HG03342 (cell line): Measurements from ENCODE around the gene TWIST2.

Experiments
- ATAC-seq: cut with Tn5 transposase; IDR thresholded peaks from one replicate; pipeline ENCODE4 v1.9.1; 2021; ENCODE audit warnings: mild to moderate bottlenecking, moderate library complexity; ENCODE audit not compliant: unreplicated experiment

TWIST2 gene

GRCh38 chr2:238847841-238848690 lies at the start of gene TWIST2:
TSS of gene TWIST2 (plus strand) at chr2:238848085. CDS start at chr2:238848216, 131 bp downstream.
- ATAC-seq = no peak

DNA sequence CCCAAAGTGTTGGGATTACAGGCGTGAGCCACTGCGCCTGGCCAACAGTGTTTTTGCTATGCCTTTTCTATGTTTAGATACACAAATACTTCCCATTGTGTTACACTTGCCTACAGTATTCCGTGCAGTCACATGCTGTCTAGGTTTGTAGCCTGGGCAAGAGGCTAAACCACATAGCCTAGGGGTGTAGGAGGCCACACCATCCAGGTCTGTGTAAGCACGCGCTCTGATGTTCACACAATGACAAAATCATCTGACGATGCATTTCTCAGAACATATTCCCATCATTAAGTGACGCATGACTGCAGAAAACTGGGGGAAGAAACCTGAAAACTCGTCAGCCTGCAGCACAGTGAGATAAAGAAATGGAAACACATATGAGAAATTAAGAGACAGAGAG lies 46.1 kb upstream of the TWIST2 start:
- no peak for ATAC-seq

DNA sequence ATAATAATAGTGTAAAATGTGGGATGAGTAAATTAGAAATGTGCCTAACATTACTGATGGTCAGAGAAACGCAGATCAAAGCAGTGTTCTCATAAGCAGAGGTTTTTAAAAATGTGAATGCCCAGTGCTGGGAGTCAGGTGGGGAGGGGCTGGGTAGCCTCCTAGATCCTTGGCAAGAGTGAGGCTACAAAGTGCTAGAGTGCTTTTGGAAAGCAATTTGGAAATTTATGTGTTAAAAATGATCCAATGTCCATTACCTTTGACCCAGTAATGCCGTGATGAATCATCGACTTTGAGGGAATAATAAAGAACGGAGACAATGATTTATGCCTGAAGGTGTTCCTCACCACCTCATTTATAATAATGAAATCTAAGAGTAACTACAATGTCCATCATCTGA lies 44.9 kb upstream of the TWIST2 start:
- no peak for ATAC-seq

DNA sequence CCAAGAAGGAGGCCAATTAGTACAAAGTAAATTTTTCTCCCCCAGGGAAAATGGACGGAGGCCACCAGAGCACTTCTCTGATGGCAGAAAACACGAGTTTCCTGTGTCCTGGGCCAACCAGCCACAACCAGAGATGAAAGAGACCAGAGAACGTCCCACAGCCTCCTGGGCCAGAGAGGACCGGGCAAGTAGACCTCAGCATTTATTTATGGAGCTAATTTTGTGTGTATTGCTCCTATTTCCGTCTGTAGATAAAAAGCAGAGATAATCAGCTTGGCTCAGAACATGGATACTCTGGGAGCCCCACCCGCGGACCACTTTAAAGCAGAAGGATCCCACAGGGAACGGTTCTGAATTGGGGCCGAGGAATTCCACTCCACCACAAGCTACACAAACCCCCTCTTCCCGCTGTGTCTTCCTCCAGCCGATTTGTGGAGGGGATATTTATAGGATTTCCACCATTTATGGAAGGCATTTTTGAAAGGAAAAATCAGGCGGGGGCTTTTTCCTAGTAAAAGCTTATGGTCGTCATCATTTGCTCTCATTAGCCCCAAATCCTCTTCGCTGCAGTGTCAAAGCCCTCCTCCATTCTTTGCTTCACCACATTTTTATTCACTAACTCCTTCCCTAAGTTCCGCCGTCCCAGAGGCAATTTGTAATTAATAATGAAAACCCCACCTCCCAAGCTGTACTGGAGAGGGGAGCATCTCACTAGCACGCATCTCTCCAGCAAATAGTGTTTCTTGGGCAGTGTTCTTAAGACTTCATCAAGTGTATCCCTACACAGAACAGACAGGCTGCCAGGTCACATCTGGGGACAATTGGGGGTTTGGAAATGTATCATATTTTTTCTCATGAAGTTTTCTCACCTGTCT lies 43.7 kb upstream of the TWIST2 start:
- no peak for ATAC-seq

DNA sequence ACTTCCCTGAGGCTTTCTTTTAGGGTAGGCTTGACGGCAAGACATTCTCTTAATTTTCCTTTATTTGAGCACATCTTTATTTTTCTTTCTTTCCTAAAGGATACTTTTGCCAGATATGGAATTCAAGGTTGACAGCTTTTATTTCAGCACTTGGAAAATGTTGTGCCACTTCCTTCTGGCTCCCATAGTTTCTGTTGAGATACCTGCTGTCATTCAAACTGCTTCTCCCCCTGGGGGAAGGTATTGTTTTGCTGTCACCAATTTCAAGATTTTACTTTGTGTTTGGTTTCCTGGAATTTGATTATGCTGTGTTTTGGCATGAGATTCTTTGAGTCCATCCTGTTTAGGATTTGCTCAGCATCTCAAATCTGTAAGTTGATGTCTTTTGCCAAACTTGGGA lies 39.1 kb upstream of the TWIST2 start:
- no peak for ATAC-seq

GRCh38 chr2:238810321-238810720 lies 37.6 kb upstream of the TWIST2 start:
- no peak for ATAC-seq

GRCh38 chr2:238811293-238811692 lies 36.6 kb upstream of the TWIST2 start:
- ATAC-seq = no peak

DNA sequence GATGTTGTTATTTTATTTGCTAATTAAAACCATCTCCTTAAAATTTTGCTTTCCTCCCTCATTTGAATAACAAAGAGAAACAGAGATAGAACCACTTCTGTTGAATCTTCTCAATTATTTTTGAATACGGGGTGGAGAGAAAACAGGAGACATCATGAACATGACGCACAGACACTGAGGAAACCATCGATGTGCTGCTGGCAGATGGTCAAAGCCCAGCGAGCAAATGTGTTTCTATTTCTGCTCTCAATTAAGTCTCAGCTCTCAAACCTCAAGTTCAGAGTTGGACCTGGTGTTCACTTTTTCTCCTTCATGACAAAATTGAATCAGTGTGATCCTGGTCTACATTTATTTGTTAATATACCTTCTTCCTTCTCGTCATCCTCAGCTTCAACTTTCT lies 36.1 kb upstream of the TWIST2 start:
- no peak for ATAC-seq

DNA sequence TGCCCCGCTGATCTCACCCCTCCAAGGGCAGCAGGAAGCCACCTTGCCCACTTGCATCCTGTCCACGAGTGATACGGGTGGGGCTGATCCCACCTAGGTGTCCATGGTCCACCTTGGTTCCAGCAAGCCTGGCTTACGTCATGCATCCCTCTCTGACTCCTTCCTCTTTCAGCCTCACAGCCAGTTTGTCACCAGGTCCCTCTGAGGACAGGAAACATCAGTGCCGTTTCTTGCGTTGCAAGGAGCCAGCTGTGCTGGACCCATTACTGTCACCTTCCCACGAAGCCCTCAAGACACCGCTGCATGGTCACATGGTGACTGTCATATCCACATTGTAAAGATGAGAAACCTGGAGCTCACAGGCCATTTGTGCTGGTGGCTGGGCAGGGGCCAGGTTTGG lies 34.8 kb upstream of the TWIST2 start:
- no peak for ATAC-seq

DNA sequence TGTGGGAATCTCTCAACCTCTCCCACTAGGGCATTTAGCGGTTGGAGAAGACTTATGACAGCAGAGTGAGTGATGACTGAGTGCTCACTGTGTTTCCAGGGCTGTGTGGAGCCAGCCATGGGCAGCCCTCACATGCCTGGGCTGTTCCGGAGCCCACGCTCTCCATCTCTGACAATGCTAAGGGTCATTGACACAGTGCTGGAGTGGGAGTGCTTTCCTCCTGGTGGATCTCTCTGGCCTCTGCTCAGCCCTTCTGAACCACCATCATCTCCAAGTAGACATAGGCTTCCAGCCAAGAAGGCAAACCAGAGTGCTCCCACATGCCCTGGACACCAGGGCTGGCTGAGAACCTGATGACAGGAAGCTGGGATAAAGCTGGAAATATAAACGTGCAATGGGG lies 33.1 kb upstream of the TWIST2 start:
- no peak for ATAC-seq

- ATAC-seq = no peak
These were observed 31.6 kb upstream of the TWIST2 start for GRCh38 chr2:238816291-238816690.

DNA sequence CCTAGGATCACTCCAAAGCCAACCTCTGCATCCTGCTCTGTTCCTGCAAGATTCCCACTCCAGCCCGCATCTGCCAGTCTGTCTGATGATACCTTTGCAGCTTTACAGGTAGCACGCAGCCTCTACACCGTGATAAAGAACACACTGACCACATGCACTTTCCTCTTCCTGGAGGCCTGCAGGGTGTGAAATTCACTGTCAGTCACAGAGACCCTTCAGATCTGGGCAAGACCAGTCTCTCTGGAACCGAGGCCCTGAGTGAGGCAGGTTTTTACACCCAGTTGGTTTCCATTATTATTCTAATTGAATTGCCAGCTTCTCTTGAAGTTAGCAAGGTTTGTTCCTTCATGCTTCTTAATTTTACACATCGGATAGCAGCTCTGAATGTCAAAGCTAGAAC lies 30.5 kb upstream of the TWIST2 start:
- ATAC-seq = no peak

DNA sequence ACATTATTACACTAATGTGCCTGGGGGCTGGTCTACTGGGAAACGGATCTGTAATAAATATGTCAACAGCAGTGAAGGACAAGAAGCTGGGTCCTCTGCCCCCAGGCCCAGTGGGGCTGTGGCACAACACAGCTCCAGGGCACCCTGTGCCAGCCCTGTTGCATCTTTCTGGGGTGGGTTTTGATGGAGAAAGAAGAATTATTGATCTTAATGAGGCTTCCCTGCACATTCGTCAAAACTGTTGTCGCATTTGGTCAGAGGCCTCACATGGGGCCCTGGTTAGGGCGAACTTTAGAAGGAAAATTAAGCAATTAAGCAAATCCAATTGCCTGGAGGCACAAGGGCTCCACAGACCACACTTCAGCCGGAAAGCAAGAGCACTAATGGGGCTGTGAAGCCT lies 30.0 kb upstream of the TWIST2 start:
- ATAC-seq = no peak

DNA sequence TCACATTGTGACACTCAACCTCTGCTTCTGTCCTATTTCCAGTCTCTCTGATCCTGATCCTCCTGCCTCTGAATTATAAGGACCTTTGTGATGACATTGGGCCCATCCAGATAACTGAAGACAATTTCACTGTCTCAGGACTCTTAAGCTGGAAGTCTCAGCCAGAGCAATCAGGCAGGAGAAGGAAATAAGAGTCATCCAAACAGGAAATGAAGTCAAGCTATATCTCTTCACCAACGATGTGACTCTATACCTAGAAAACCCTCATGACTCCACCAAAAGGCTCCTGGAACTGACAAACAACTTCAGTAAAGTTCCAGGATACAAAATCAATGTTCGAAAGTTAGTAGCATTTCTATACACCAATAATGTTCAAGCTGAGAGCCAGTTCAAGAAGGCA lies 29.3 kb upstream of the TWIST2 start:
- no peak for ATAC-seq

DNA sequence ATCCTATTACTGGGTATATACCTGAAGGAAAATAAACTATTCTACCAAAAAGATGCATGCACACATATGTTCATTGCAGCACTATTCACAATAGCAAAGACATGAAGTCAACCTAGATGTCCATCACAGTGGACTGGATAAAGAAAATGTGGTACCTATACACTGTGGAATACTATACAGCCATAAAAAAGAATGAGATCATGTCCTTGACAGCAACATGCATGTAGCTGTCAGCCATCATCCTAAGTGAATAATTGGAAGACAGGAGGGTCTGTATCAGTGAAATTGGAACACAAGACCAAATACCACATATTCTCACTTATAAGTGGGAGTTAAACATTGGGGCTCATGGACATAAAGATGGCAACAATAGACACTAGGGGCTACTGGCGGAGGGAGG lies 27.7 kb upstream of the TWIST2 start:
- no peak for ATAC-seq

GRCh38 chr2:238820916-238821315 lies 27.0 kb upstream of the TWIST2 start:
- no peak for ATAC-seq

GRCh38 chr2:238821391-238821790 lies 26.5 kb upstream of the TWIST2 start:
- no peak for ATAC-seq

- ATAC-seq = no peak
These were observed 25.8 kb upstream of the TWIST2 start for GRCh38 chr2:238821944-238822670.

DNA sequence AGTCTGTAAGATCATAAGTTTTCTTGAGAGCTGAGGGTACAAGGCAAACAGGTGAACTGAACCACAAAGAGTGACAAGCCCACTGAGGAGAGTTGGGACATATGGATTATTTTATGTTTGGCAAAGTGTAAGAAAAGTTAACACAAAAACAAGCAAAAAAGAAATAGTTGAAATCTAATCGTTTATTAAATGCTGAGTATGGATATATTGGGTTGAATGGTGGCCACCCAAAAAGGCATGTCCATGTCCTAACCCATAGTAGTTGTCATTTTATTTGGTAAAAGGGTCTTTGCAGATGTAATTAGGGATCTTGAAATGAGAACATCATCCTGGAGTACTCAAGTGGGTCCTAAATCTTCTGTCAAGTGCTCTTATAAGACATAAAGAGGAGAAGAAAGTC lies 24.9 kb upstream of the TWIST2 start:
- ATAC-seq = no peak

- no peak for ATAC-seq
These were observed 16.7 kb upstream of the TWIST2 start for GRCh38 chr2:238831177-238831576.

- ATAC-seq = no peak
These were observed 12.9 kb upstream of the TWIST2 start for GRCh38 chr2:238834982-238835381.
